Right lobe of liver (tissue), 6 donors: ENCODE measurements around the gene PAPOLG. TPM values are rescaled to one million over a fixed set of nuclear protein-coding genes. Genes with fewer than 3 reads are reported as not detected.

Source experiments
- ATAC-seq, 4 donors: fragments of 200-7000 bp; cut with Tn5 transposase; one replicate each; pipeline ENCODE4 v1.9.1; 2020; ENCODE audit warnings: mild to moderate bottlenecking in 4 of 4, moderate library complexity in 4 of 4
- DNase-seq, 3 donors: peaks; one replicate each; pipeline ENCODE4 v3.0.0-alpha.2; 2020
- H3K27ac ChIP-seq, 3 donors: fragments of 200-600 bp; one replicate each; pipeline ENCODE4 v1.8.0; 2022
- H3K27me3 ChIP-seq, 2 donors: fragments of 200-600 bp; one replicate each; pipeline ENCODE4 v1.8.0; 2022
- H3K36me3 ChIP-seq, 4 donors: fragments of 200-600 bp; sonication (generic) in 1 of 4; one replicate each; pipeline versions ENCODE4 v1.5.1 to v1.8.0; 2017 to 2022; ENCODE audit warnings: control low read depth in 1 of 4
- H3K4me1 ChIP-seq, 4 donors: fragments of 200-600 bp; sonication (generic) in 1 of 4; one replicate each; pipeline versions ENCODE4 v1.5.1 to v1.8.0; 2017 to 2022; ENCODE audit warnings: control low read depth in 1 of 4
- H3K4me3 ChIP-seq, 3 donors: fragments of 200-600 bp; one replicate each; pipeline ENCODE4 v1.8.0; 2022
- H3K9me3 ChIP-seq, 4 donors: fragments of 200-600 bp; sonication (generic) in 1 of 4; one replicate each; pipeline versions ENCODE4 v1.5.1 to v1.8.0; 2017 to 2022; ENCODE audit warnings: control low read depth in 1 of 4
- CTCF ChIP-seq, 4 donors: fragments of 200-600 bp in 3 of 4; fragments of 450-650 bp in 1 of 4; IDR thresholded peaks; one replicate each; pipeline versions ENCODE4 v1.5.1 to v1.8.0; 2016 to 2022; ENCODE audit warnings: antibody characterized with exemption in 4 of 4, mild to moderate bottlenecking in 2 of 4
- POLR2A ChIP-seq: fragments of 450-650 bp; IDR thresholded peaks from one replicate; pipeline ENCODE4 v1.6.1; 2017; ENCODE audit warnings: antibody characterized with exemption, mild to moderate bottlenecking
- WGBS: methylation state at CpG from one replicate; pipeline ENCODE4 v1.1.6; 2018; ENCODE audit warnings: low coverage, low lambda C conversion rate; ENCODE audit not compliant: insufficient coverage; ENCODE audit errors: missing lambda C conversion rate; 5-methylcytosine and 5-hydroxymethylcytosine counted together
- intact Hi-C, 2 donors: fragments of 100-400 bp; cut with DNase I; formaldehyde crosslinking; loops; one replicate each; pipeline versions ENCODE4 v1.11.2 to v1.14.1; 2022
- total RNA-seq, 6 experiments: library from RNA; depleted of rRNA in 2 of 6; stranded (reverse); fragments of >200 nt in 2 of 6; fragmentation: NEBNext Ultra II Directional in 3 of 6; extraction: Animal tissue kit (Norgen Biotek cat#: 25700) in 3 of 6; gene quantifications; one replicate each; pipeline versions ENCODE4 v1.1.0 to v1.2.4, GENCODE V29; 2016 to 2023
- donor health status: DM: no; HTN: yes; CAD: no.
- donor health status: DM: no; HTN: no; CAD: no.
- donor health status: DM: no; HTN: no; CAD: no.
- donor health status: DM: no; HTN: yes; CAD: no.
- donor health status: DM: no; HTN: yes; CAD: no.

Gene PAPOLG
- total RNA-seq, 6 experiments from 2014 or later, result 3.6 to 5.9 (median 4.2) TPM

GRCh38 chr2:60742419-60742818, 13.6 kb upstream of the PAPOLG start:
- ATAC-seq, result no peak
- intact Hi-C loops, result no loop called here
- WGBS, result 86% methylated on average over 4 of the region's 4 CpGs

GRCh38 chr2:60745330-60745729, 10.7 kb upstream of the PAPOLG start:
- WGBS, result no CpG with 5 or more reads among the region's 5 CpGs

More at GRCh38 chr2:60742419-60742818, 13.6 kb upstream of the PAPOLG start:
- no peaks in the 10 kb centered on the region for H3K9me3 ChIP-seq
- no peak for DNase-seq
- no peaks in the 10 kb centered on the region for H3K4me1 ChIP-seq
- H3K4me3 ChIP-seq, result no peak overlapping the region
- no peaks in the 10 kb centered on the region for H3K27me3 ChIP-seq
- H3K27ac ChIP-seq, result no peak overlapping the region
- no peaks in the 10 kb centered on the region for H3K36me3 ChIP-seq
- TF ChIP-seq CTCF (IDR thresholded peaks at IDR 0.05), result no peak
- no peak for TF ChIP-seq POLR2A

GRCh38 chr2:60745761-60746160, 10.3 kb upstream of the PAPOLG start:
- TF ChIP-seq CTCF (IDR thresholded peaks at IDR 0.05), result no peak
- TF ChIP-seq POLR2A, result no peak
- DNase-seq (no peak), ATAC-seq (no peak)
- no peak overlapping the region for H3K27ac ChIP-seq
- no peaks in the 10 kb centered on the region for H3K9me3 ChIP-seq
- H3K27me3 ChIP-seq, result no peaks in the 10 kb centered on the region
- no peaks in the 10 kb centered on the region for H3K4me1 ChIP-seq
- intact Hi-C loops, result no loop called here
- 57% methylated on average over 4 of the region's 7 CpGs for WGBS
- H3K4me3 ChIP-seq, result no peak overlapping the region
- no peaks in the 10 kb centered on the region for H3K36me3 ChIP-seq

More at GRCh38 chr2:60745330-60745729, 10.7 kb upstream of the PAPOLG start:
- ATAC-seq, result no peak
- intact Hi-C loops, result no loop called here
- TF ChIP-seq CTCF (IDR thresholded peaks at IDR 0.05) (no peak), POLR2A (no peak)
- DNase-seq, result no peak
- no peaks in the 10 kb centered on the region for H3K36me3 ChIP-seq
- H3K4me3 ChIP-seq, result no peak overlapping the region
- no peaks in the 10 kb centered on the region for H3K9me3 ChIP-seq
- no peaks in the 10 kb centered on the region for H3K27me3 ChIP-seq
- H3K27ac ChIP-seq, result no peak overlapping the region
- no peaks in the 10 kb centered on the region for H3K4me1 ChIP-seq

- no peaks in the 10 kb centered on the region for H3K9me3 ChIP-seq
- intact Hi-C loops, result no loop called here
- 83% methylated on average over 5 of the region's 8 CpGs for WGBS
- no peaks in the 10 kb centered on the region for H3K27me3 ChIP-seq
- no peaks in the 10 kb centered on the region for H3K4me1 ChIP-seq
- no peak overlapping the region for H3K27ac ChIP-seq
- TF ChIP-seq POLR2A, result no peak
- TF ChIP-seq CTCF (IDR thresholded peaks at IDR 0.05), result no peak
- H3K36me3 ChIP-seq, result no peaks in the 10 kb centered on the region
- H3K4me3 ChIP-seq, result no peak overlapping the region
- ATAC-seq, result no peak
- no peak for DNase-seq
Observed at GRCh38 chr2:60746318-60746717, 9.8 kb upstream of the PAPOLG start.

GRCh38 chr2:60759654-60760053, 3.6 kb downstream of the PAPOLG start:
- Histone ChIP-seq H3K4me3 (no peak overlapping the region), H3K9me3 (no peaks in the 10 kb centered on the region), H3K27ac (no peak overlapping the region), H3K4me1 (peaks cover 0 to 11% (median 0%) of the 10 kb centered on the region in 4 donors), H3K27me3 (no peaks in the 10 kb centered on the region), H3K36me3 (peaks cover 0 to 26% (median 5%) of the 10 kb centered on the region in 4 donors)
- 77% methylated on average over 1 of the region's 1 CpG for WGBS
- intact Hi-C loops, result no loop called here
- ATAC-seq (no peak), DNase-seq (no peak)
- TF ChIP-seq CTCF (IDR thresholded peaks at IDR 0.05) (no peak), POLR2A (no peak)
